Renal pelvis (tissue), 4 donors: Measurements from ENCODE around the gene DISP2. TPM values are rescaled to one million over a fixed set of nuclear protein-coding genes. Genes with fewer than 3 reads are reported as not detected.

ENCODE experiments used
- DNase-seq: peaks from one replicate; pipeline ENCODE4 v3.0.0-alpha.2; 2013
- polyA plus RNA-seq, 3 donors: library from polyadenylated mRNA; unstranded; fragments of 120-200 nt; gene quantifications; one replicate each; pipeline ENCODE4 v1.2.1, GENCODE V29; 2013; ENCODE audit not compliant: insufficient read length in 3 of 3

Gene DISP2
- polyA plus RNA-seq, 3 donors = 0.16 to 0.58 (median 0.44) TPM

DNA sequence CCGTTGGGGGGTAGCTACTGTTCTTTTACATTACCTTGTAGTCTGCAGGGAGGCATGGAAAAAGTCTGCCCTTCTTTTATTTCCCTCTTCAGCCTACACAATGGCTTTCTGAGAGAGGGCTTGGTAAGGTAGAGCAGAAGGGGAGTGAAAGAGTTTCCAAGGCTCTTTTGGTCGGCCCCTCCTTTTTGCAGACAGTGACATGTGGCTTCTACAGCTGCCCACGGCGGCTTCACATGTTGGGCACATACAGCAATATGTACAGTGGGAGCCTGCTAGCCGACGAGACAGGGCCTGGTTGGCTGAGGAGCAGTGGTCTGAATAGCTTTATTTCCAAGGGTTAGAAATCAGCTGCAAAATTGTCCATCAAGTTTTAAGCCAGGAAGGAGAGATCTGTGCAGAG lies 30.6 kb upstream of the DISP2 start:
- DNase-seq = no peak

DNA sequence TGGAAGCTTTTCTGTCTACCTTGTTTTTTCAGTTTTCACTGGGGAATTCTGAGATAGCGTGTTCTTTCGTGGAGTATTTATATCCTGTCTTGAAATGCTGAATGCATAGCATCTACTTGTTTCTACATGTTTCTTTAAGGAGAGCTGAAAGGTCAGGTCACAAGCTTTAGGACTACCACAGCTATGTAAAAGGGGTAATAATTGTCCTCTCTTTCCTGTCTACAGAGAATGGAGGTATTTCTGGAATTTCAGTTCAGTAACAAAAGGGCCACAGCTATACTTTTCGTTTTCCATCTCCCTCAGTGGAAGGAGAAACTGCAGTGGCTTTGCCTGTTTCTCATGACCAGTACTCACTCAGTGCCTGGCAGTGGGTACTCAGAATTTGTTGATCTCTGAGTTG lies 29.8 kb upstream of the DISP2 start:
- DNase-seq = no peak

DNA sequence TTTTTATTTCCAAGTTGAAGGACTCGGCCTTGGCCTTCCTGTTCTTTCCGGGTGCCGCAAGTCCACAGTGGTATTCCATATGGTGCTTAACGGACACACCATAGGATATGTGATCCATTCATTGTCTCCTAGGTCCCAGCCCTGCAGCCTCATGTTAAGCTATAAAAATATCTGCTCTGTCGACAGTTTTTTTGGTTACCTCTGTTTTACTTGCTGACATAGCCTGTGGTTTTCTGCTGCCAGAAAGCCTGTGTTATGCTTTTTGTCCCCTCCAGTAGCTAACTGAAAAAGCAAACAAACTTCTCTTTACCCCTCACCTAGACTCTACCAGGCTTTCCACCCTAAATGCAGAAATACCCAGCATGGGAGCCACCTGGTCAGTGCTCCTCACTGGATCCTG lies 29.3 kb upstream of the DISP2 start:
- no peak for DNase-seq

DNA sequence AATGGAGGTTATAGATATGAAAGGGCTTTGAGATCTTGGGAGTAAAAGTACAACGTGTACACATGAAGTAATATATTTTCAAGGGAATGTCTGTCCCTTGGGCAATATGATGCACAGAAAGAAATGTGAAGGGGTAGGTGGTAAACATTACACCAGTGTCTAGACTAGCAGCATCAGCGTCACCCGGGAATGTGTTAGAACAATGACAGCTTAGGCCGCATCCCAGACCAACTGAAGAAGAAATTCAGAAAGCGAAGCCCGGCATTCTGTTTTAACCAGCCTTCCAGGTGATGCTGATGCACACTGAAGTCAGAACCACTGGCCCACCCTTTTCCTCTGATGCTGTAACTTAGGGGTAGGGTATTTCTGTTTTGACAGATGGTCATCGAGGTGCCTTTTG lies 28.2 kb upstream of the DISP2 start:
- no peak for DNase-seq

DNA sequence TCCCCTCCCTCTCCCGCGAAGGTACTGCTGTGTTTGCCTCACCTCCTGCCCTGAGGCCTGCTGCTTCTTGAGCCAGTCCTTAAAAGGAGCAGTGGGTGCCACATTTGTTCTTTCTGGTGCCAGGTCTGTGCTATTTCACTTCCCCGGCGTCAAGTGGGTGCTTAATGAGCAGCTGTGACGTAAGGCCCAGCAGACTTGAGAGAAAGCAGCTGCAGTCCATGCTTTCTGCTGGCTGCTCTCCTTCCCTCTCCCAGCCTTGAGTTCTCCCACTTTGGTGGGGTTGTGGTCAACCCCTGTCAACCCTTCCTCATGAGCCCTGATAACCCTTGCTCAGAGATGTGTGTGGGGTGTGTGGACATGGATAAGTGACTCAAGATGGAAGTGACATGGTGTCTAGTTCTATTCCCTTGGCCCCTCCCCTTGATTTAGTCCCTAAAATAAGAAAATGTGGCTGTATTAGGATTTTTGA lies 27.6 kb upstream of the DISP2 start:
- DNase-seq = no peak

DNA sequence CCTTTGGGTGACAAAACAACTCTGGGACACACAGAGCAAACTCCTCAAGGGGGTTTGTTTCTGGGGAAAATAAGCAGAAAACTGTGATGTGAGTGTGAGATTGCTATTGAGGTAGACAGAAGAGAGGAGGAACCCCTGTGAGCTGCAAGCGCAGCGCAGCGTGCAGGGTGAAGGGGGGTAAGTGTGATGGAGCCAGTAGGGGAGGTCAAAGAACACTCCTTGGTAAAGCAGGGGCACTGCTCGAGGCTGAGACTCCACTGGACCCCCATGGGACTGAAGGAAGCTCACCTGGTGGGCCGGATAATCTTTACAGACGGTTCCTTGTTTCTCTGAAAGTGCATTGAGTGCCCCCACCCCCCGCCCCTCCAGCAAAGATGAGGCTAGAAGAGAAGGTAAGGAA lies 27.0 kb upstream of the DISP2 start:
- DNase-seq = no peak

DNA sequence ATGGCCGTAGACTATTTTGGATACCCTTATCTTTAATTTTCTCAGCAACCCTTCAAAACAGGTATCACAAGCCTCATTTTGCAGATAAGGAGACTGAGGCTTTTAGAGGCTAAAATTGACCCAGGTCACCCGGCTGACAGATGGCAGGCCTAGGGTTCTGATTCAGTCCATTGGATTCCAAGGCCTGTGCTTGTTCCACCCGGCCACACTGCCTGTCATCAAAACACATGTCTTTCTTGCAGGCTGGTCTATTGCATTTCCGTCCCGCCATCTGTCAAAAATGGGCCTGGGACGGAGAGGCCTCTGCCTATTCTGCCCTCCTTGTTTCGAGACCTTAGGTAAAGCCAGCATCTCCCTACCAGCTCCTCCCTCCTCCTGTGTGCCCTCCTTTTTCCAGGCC lies 26.4 kb upstream of the DISP2 start:
- no peak for DNase-seq

DNA sequence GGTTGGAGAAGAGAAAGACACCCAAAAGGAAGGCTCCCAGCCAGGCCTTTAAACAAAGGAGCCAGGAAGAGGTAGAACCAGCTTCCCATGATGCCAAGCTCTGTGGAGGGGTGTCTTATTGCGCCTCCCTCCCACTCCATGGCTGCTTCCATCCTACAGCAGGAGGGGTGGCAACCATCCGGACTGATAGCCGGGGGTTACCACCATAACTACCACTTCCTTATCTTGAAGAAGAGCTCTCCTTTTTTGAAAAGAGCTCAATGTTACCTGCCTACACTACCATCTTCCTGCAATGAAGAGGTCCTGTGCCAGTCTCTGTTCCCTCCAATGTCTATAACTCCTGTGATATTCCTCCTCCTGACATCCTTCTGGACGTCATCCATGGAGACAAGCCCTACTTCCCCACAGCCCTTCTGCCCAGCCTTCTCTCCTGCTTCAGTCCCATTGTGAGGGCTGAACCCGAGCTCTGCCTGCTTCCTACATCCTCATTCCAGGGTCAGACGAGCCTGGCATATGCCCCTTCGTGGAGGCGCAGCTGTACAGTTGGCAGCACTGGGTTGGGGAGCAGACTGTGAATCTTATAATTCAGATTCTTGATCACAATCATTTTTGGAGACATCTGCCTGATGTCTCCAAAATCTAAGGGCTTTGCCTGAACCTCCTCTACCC lies 25.8 kb upstream of the DISP2 start:
- no peak for DNase-seq

DNA sequence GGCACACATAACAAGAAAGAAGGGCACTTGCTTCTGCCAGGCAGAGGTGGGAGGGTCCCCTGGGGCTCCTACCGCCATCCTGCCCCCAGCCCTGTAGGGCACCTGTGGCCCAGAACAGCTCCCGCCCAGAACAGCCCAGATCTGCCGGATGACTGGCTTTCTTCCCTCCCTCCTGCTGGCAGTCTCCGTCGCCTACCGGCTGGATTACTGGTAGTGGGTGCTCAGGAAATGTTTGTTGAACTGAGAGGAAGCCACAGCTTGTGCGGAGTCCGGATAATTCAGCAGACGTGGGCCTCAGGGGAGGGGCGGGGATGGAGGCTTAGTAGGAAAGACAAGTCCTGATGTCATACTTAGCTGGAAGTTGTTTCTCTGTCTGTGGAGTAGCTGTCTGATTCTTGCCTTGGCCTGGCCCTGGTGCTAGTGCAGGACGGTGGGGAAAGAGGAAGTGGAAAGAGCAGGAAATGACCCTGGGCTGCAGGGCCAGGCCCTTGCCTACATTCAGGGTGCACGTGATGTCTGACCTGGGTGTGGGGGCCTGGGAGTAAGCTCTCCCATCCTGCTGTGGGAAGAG lies 24.0 kb upstream of the DISP2 start:
- DNase-seq = no peak

DNA sequence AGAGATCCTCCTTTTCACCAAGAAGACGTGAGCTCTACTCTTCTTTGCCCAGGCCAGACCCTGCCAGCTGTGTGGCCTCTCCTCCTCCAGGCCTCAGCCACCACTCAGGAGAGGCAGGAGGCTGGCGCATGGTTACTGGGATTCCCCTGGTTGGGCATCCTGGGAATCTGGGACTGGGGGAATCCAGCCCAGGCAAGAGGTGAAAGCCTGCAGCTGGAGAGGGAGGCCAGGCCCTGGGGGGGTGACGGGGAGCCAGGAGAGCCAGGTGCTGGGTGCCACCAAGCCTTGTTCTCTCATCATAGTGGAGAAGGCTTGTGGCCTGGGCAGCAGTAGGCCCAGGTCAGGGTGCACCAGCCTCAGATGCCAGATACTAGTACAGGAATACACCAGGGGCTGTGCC lies 23.5 kb upstream of the DISP2 start:
- no peak for DNase-seq

DNA sequence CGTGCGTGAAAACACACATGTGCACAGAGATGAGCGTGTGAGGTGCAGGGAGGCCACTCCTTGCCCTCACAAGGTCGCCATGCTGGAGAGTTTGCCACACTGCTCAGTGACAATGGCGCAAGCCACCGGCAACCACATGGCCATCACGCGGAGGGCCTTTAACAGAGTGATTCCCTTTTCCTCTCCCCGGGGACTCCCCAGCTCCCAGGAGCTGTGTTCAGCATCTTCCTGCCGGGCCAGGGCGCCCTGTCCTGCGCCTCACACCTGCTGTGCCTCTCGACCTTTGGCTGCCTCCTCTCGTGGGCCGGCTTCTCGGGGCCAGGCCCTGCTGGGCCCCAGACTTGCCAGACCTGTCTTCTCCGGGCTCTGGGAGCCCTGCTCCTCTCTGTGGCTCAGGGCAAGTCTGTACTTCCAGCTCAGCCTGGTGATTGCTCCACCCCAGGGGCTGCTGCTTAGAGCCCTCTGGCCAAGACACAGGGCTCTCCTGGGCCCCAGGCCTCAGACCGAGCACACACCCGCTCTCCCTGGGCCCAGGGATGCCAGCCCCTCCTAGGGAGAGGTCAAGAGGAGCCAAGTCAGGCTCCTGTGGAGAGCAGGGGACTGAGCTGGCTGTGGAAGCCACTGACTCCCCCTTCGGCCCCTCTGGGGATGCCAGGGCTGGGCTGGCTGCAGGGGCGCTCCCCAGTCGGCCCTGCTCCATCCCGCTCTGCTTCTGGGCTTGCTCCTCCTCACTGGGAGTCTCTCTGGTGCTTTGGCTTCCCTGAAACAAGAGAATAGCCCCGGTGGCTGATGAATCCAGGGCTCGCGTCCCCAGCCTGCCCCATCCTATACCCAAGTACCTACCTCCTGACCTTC lies 22.9 kb upstream of the DISP2 start:
- no peak for DNase-seq

DNA sequence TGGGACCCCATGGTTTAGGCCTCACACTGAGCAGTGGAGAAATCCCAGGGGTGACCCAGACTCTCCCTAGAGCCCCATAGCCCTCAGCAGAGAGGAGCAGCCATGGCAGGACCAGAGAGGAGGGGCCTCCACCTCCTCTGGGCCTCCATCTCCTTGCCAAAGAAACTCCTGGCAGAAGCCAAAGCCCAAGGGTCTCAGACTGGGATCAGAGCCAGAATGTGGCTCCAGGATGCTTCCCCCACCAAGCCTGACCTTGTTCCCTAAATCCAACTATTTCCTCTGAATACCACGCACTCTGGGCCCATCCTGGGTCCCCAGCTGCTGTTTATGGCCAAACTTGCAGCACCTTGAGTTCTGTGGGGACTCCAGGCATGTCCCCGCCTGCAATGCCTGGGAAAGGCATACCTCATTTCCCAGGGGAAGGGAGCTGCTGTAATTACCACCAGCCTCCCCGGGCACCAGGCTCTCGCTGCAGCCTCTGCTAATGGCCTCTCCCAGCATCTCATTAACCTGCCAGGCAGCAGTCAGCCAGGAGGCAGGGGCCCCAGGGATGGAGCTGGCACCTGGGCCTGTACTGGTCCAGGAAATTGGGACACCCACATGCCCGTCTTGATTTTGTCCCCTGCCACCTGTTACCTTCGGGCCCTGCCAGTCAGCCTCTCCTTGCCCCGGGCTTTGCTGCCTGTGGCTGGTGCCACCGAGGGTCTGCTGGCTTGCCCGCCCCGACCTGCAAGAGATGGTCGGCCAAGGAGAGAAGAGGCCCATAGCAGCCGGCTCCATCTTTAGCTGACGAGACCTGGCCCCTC lies 21.9 kb upstream of the DISP2 start:
- no peak for DNase-seq

DNA sequence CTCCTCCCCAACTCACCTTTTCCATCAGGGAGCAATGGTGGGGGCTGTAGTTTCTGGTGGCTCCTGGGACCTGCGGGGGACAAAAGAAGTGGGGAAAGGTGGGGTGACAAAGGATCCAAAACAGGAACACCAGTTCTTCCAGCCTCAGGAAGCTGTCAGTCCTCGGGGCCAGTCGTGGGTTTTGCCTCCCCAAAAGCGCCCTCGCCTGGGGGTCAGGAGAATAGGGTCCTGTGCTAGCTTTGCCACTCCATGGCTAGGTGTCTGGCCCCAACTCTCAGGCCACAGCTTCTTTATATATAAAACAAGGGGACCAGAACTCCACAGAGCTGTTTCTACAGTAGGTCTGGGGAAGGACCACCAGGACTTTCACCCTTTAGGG lies 21.3 kb upstream of the DISP2 start:
- no peak for DNase-seq

DNA sequence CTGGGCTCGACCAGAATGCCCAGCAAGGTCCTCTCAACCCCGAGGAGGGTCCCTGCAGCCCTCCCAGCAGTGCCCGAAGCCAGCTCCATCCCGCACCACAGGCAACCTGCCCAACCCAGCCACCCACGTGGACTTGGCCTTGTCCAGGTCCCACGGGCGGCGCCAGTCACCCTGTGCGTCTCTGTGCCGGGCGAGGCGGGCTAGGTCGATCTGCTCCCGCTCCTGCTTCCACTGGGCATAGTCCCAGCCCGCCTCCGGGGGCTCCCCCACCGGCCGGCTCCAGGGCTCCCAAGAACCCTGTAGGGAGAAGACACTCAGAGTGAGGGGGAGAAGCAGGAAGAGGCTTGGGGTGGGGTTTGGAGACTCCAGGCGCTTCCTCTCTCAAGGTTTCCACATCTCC lies 20.4 kb upstream of the DISP2 start:
- no peak for DNase-seq

DNA sequence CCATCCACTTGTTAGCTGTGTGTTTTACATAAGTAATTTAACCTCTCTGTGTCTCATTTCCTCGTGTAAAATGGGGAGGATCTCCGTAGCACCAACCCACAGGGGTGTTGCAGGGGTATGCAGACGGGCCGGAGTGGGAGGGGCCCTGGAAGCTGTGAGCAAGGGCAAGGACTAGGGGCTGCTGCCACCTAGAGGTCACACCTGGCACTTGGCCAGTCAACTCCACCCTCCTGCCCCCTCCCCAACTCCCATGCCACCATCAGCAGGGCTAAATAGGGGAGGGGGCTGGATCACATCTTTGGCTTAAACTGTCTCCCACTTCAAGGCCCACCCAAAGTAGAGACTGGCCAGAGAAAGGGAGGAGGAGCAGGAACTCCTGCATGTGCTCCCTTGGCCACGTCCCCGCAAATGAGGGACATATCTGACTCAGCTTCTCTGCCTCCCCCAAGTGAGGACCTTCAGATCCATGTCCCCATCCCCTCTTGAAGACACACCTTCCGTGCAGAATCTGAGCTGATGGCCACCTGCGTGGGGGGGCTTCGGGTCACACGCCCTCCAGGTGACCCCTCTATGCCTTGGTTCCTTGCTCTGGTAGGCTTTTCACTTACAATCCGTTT lies 19.9 kb upstream of the DISP2 start:
- DNase-seq = no peak

DNA sequence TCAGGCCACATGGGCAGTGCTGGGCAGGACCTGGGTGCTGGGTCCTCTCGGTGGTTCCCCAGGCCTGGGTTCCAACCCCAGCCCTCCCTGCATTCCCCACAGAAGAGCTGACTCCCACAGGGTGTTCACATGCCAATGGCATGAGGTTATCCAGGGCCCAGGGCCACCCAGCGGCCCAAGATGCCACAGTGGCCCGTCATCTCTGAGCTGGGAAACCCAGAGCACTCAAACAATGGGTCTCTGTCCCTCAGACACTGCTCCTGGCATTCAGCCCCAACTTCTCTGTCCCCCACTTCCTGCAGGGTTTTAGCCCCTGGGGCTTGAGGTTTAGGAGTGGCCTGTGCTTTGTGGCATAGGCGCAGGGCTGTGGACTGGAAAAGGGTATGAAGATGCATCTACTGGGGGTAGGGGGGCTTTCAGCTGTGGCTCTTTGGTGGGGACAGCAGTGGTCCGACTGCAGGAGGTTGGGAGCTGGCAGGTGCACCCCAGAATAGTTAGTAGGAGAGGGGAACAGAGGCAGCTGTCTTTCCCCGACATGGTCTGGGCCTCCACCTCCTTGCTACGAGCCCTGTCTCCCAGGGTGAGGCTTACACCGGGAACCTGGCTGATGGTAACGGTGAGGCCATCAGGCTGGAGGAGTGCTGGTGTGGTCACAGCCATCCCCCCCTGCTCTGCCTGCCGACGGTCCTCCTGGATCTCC lies 18.9 kb upstream of the DISP2 start:
- no peak for DNase-seq

DNA sequence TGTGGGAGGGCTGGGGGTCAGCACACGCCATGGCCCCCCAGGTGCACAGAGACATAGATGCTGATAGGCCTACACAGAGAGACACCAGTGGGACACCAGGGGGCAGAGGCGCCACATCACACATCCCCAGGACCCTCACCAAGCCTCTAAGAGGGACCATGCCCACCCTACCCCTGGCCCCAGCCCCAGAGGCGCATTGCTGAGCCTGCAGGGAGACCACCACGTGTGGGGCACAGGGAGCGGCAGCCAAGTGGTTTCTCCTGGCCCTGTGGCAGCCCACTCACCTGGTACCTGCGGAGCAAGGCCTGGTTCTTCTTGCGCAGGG lies 18.4 kb upstream of the DISP2 start:
- DNase-seq = no peak

DNA sequence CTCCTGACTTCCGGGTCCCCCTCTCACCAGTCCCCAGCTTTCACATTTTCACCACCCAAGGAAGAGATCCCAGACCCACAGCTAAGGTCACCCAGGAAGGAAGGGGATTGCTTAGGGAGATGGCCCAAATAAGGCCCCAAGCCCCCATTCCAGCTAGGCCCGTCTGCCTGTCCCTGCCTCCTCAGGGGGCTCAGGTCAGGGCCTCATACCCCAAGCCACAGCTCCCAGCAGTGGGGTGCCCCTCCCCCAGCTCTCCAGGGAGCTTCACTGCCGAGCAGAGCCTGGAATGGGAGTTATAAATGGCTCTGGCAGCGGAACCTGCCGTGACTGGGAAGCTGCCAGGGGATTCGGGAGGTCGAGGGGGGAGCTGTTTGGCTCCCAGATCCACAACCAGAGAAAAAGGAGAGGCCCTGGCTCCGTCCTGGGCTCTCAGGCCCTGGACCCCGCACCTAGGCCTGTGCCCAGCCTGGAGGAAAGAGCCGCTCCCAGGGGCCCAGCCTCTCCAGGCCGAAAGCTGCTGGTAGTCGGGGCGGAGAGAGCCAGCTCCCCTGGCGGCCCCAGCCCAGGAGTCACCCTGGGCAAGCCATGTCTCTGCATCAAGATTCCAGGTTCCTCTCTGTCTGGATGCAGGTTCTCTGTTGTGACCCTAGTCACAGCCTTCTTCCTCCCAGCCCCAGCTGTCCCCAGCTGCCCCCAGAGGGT lies 17.8 kb upstream of the DISP2 start:
- no peak for DNase-seq

DNA sequence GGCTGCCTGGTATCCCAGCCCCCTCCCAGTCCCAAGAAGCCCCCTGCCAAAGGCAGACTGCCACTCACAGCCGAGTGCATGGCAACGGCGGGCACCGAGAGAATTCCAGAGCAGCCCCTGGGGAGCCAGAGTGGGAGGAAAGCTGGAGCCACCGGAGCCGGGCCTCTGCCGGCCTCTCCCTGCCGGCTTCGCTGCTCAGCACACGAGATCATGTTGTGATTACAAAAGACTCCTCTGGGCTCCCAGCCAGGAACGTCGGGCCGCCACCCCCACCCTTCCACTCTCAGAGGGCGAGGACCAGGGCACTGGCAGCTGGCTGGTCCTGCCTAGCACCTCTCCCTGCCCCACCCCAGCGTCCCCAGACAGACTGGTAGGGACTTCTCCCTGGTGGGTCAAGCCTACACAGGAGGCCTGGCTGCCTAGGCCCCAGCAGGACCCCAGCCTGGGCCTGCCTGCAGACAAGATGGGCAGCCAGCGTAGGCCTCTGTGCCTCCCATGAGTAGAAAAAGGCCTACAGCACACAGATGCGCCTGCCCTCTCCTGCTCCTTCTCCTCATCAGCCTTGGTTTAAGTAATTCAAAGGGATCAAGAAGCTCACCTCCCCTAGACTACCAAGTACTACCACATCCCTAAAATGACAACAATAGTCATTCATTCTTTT lies 17.1 kb upstream of the DISP2 start, which contains the start of gene CCDC9B:
TSS of gene CCDC9B (minus strand) at position 200 of the 661 bp plus-strand sequence. CDS start at position 80, 120 bp downstream.
- peak; percentile 74 for DNase-seq
